DND-41 (cell line): ENCODE data around the gene ZDHHC18.

Experiments
- EZH2 ChIP-seq: IDR thresholded peaks from 3 replicates; pipeline ENCODE4 v1.6.1; 2012; ENCODE audit warnings: borderline replicate concordance, low read depth, mild to moderate bottlenecking, moderate library complexity, low read length, inconsistent platforms; ENCODE audit not compliant: severe bottlenecking
- TF ChIP-seq, protein P1 (sequence below): IDR thresholded peaks from 2 replicates; pipeline ENCODE4 v1.5.1; 2012; ENCODE audit warnings: borderline replicate concordance, low read length, moderate library complexity, mild to moderate bottlenecking; ENCODE audit not compliant: poor library complexity, severe bottlenecking; ENCODE audit errors: extremely low read depth

DNA sequence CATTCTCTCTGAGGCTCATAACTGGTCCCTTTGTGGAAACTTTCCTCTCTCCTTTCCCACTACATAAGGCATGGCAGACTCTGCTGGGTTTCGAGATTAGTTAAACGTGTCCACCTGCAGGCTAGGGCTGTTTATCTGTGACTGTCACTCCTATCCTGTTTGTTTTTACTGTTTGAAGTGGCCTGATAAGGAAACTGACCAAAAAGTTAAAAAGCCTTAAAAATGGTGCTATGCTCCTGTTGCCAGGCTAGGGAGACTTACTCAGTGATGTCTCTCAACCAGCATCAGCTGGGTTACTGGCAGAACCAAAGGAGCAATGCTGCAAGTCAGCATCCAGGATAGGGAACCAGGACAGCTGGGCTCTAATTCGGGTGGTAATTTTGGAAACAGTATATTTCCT, 34.9 kb upstream of the ZDHHC18 start:
- TF ChIP-seq, protein P1, sequence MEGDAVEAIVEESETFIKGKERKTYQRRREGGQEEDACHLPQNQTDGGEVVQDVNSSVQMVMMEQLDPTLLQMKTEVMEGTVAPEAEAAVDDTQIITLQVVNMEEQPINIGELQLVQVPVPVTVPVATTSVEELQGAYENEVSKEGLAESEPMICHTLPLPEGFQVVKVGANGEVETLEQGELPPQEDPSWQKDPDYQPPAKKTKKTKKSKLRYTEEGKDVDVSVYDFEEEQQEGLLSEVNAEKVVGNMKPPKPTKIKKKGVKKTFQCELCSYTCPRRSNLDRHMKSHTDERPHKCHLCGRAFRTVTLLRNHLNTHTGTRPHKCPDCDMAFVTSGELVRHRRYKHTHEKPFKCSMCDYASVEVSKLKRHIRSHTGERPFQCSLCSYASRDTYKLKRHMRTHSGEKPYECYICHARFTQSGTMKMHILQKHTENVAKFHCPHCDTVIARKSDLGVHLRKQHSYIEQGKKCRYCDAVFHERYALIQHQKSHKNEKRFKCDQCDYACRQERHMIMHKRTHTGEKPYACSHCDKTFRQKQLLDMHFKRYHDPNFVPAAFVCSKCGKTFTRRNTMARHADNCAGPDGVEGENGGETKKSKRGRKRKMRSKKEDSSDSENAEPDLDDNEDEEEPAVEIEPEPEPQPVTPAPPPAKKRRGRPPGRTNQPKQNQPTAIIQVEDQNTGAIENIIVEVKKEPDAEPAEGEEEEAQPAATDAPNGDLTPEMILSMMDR, result no peak
- TF ChIP-seq EZH2, result no peak
